ENCODE results near the gene PRKCE.

The PRKCE gene

DNA sequence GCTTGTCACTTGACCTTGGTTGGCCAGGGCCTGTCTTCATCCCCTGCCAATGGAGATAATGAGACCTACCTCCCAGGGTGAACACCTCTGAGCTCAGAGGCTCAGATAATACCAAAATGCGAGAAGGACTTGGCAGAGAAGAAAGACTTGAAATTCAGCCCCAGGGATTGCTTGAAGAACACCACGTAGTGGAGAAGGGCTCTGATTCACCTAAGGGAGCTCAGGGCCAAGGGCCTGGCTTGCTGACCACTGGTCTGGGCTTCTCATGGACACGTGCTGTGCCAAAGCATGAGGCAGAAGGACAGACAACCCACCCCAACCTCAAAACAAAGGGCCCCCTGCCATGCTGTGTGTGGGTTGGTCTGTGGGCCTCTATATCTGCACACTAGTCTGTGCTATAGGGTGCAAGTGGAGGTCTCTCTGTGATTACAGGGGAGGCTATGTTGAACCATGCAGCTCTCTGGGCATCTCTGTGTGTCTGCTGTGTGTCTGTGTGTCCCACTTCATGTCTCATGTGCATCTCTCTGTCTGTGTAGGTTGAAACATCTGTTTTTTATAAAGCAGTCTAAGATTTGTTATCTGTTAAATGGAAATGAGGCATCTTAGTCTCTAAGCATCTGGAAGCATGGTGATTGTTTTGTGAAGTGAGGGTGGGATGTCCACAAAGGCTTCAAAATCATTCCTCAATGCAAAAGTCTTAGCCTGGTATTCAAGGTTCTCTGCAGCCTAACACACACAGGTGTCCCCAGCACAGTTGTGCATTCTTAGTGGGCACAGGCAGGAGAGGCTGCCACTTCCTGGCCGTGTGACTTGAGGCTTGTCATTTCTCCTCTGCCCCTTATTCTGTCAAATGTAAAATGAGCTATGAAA, 584.8 kb downstream of the PRKCE start:
- H3K36me3 Mint-ChIP-seq = peaks cover 4% of the 10 kb centered on the region
- H3K27ac Mint-ChIP-seq = no peak overlapping the region
- peaks cover 6% of the 10 kb centered on the region for H3K9me3 Mint-ChIP-seq
- peak; percentile 46 for DNase-seq
- CTCF ChIA-PET = interaction anchor here (1.8 to 2.0 kb wide), 2 partner anchors 127 to 173 kb away, joined by 5 read pairs; no protein-coding TSS in a partner anchor
- no peak overlapping the region for H3K4me3 Mint-ChIP-seq
- H3K4me1 Mint-ChIP-seq = peaks cover 42% of the 10 kb centered on the region
- peaks cover 13% of the 10 kb centered on the region for H3K27me3 Mint-ChIP-seq

GRCh38 chr2:46236876-46237859, 585.7 kb downstream of the PRKCE start:
- Mint-ChIP-seq H3K36me3 (peaks cover 4% of the 10 kb centered on the region), H3K27me3 (peaks cover 7% of the 10 kb centered on the region), H3K27ac (no peak overlapping the region), H3K4me1 (peaks cover 44% of the 10 kb centered on the region), H3K4me3 (no peak overlapping the region), H3K9me3 (peaks cover 6% of the 10 kb centered on the region)
- no peak for DNase-seq
- CTCF ChIA-PET = interaction anchor here (1.8 to 2.0 kb wide), 2 partner anchors 126 to 174 kb away, joined by 5 read pairs; no protein-coding TSS in a partner anchor
